Transverse colon (tissue), 4 donors: Measurements from ENCODE around the gene GMNN. TPM values are rescaled to one million over a fixed set of nuclear protein-coding genes. Genes with fewer than 3 reads are reported as not detected.
A peak's percentile ranks its signal among the peaks of the same experiment; 100 is the strongest.

Experiments used
- DNase-seq: peaks from one replicate; pipeline ENCODE4 v3.0.0-alpha.2; 2019
- H3K27ac ChIP-seq, 4 donors: fragments of 200-600 bp; sonication (generic); 2 replicates each; pipeline ENCODE4 v1.5.1; 2016 to 2018; ENCODE audit warnings: inconsistent platforms in 4 of 4
- H3K27me3 ChIP-seq: fragments of 200-600 bp; sonication (generic); 2 replicates; pipeline ENCODE4 v1.5.1; 2017; ENCODE audit warnings: inconsistent platforms
- H3K36me3 ChIP-seq, 4 donors: fragments of 200-600 bp; sonication (generic); 2 replicates each; pipeline ENCODE4 v1.5.1; 2017 to 2019; ENCODE audit warnings: inconsistent platforms in 4 of 4
- H3K4me1 ChIP-seq, 4 donors: fragments of 200-600 bp; sonication (generic); 2 replicates each; pipeline ENCODE4 v1.5.1; 2017 to 2020; ENCODE audit warnings: inconsistent platforms in 4 of 4
- H3K4me3 ChIP-seq, 4 donors: fragments of 200-600 bp; sonication (generic); 1 replicate in 1 of 4; 2 replicates in 3 of 4; pipeline versions ENCODE4 v1.5.1 to v1.6.1; 2017 to 2019; ENCODE audit warnings: inconsistent platforms in 4 of 4
- H3K9me3 ChIP-seq, 2 donors: fragments of 200-600 bp; sonication (generic); 2 replicates each; pipeline ENCODE4 v1.5.1; 2017 to 2019; ENCODE audit warnings: inconsistent platforms in 2 of 2
- CTCF ChIP-seq, 5 experiments: fragments of 200-600 bp in 3 of 5; fragments of 450-650 bp in 2 of 5; sonication (generic) in 3 of 5; IDR thresholded peaks; 1 replicate in 2 of 5; 2 replicates in 3 of 5; pipeline ENCODE4 v1.5.1; 2016 to 2017; ENCODE audit warnings: antibody characterized with exemption in 5 of 5, inconsistent platforms in 3 of 5, mild to moderate bottlenecking in 2 of 5, moderate library complexity in 1 of 5
- EP300 ChIP-seq: sonication (generic); formaldehyde crosslinking; IDR thresholded peaks from one replicate; pipeline ENCODE4 v1.6.1; 2017; ENCODE audit warnings: antibody characterized with exemption, low read depth
- POLR2A ChIP-seq: fragments of 450-650 bp; IDR thresholded peaks from one replicate; pipeline ENCODE4 v1.6.1; 2016; ENCODE audit warnings: antibody characterized with exemption, mild to moderate bottlenecking, moderate library complexity
- POLR2AphosphoS5 ChIP-seq, 3 donors: sonication (generic); formaldehyde crosslinking; IDR thresholded peaks; one replicate each; pipeline ENCODE4 v1.6.1; 2016; ENCODE audit warnings: antibody characterized with exemption in 3 of 3
- WGBS, 2 donors: methylation state at CpG; one replicate each; pipeline ENCODE4 v1.1.5; 2018; ENCODE audit warnings: low coverage in 1 of 2; 5-methylcytosine and 5-hydroxymethylcytosine counted together
- in situ Hi-C, 4 donors: fragments of 200-750 bp; cut with MboI; loops; one replicate each; pipeline versions ENCODE4 v1.15.0 to v1.15.1; 2017; ENCODE audit warnings: low sequenced_read_pairs in 3 of 4, low pct_ligation_motif_present in 1 of 4, low pct_unique_long_range_greater_than_20kb in 1 of 4
- intact Hi-C: fragments of 100-400 bp; cut with DNase I; formaldehyde crosslinking; loops from one replicate; pipeline ENCODE4 v1.15.1; 2023; ENCODE audit warnings: low total_unique reads
- total RNA-seq, 4 donors: library from RNA; depleted of rRNA; stranded (reverse); fragments of >200 nt; gene quantifications; one replicate each; pipeline ENCODE4 v1.1.0, GENCODE V29; 2016

GMNN gene
- total RNA-seq, 4 donors from 2014 or later = 8.2 to 45.7 (median 23.2) TPM

- TF ChIP-seq EP300 (no peak), POLR2A (no peak), CTCF (IDR thresholded peaks at IDR 0.05) (no peak), POLR2AphosphoS5 (IDR thresholded peaks at IDR 0.05) (no peak)
- no peaks in the 10 kb centered on the region for H3K36me3 ChIP-seq
- no peaks in the 10 kb centered on the region for H3K9me3 ChIP-seq
- intact Hi-C loops = loop anchor here (10.0 kb wide), 1 partner anchor 184 kb away; no protein-coding TSS in a partner anchor
- H3K4me3 ChIP-seq = no peak overlapping the region
- WGBS, 2 donors = 93 to 96% methylated on average over 3 to 5 of the region's 5 CpGs
- H3K4me1 ChIP-seq = peaks cover 0 to 8% (median 0%) of the 10 kb centered on the region in 4 donors
- in situ Hi-C loops = loop anchor here in 3 of 4 donors (5.0 to 25.0 kb wide), 3 partner anchors 181 to 186 kb away; no protein-coding TSS in a partner anchor
- H3K27ac ChIP-seq = no peak overlapping the region
- no peak for DNase-seq
- H3K27me3 ChIP-seq = no peaks in the 10 kb centered on the region
These were observed 6.4 kb upstream of the GMNN start for GRCh38 chr6:24768361-24768760.

GRCh38 chr6:24775520-24776058, 852 bp downstream of the GMNN start:
- Histone ChIP-seq H3K9me3 (no peaks in the 10 kb centered on the region), H3K4me1 (peaks cover 3 to 32% (median 11%) of the 10 kb centered on the region in 4 donors), H3K4me3 (peak overlapping the region; percentile 68 to 91 (median 80)), H3K27me3 (no peaks in the 10 kb centered on the region), H3K36me3 (peaks cover 0 to under 1% (median 0%) of the 10 kb centered on the region in 4 donors), H3K27ac (peak overlapping the region; percentile 92 to 99 (median 98))
- 2 to 6% methylated on average over 18 to 20 of the region's 20 CpGs for WGBS, 2 donors
- intact Hi-C loops = no loop called here
- DNase-seq = no peak
- TF ChIP-seq EP300 = no peak
- TF ChIP-seq POLR2AphosphoS5 (IDR thresholded peaks at IDR 0.05) = no peak
- TF ChIP-seq CTCF (IDR thresholded peaks at IDR 0.05) = no peak
- no peak for TF ChIP-seq POLR2A
- in situ Hi-C loops = loop anchor here in 1 of 4 donors (10.0 kb wide), 1 partner anchor 71 kb away; no protein-coding TSS in a partner anchor

- in situ Hi-C loops (loop anchor here in 1 of 4 donors (10.0 kb wide), 1 partner anchor 72 kb away; no protein-coding TSS in a partner anchor), intact Hi-C loops (no loop called here)
- H3K27me3 ChIP-seq = no peaks in the 10 kb centered on the region
- no peaks in the 10 kb centered on the region for H3K9me3 ChIP-seq
- peak overlapping the region in 3 of 4 donors; percentile 92 to 99 (median 99) for H3K27ac ChIP-seq
- WGBS, 2 donors = 33 to 40% methylated on average over 1 of the region's 1 CpG
- H3K36me3 ChIP-seq = peaks cover 0 to 14% (median 3%) of the 10 kb centered on the region in 4 donors
- TF ChIP-seq POLR2A (no peak), EP300 (no peak), CTCF (IDR thresholded peaks at IDR 0.05) (no peak), POLR2AphosphoS5 (IDR thresholded peaks at IDR 0.05) (no peak)
- H3K4me1 ChIP-seq = peaks cover 3 to 32% (median 13%) of the 10 kb centered on the region in 4 donors
- no peak for DNase-seq
- peak overlapping the region in 3 of 4 donors; percentile 17 to 81 (median 78) for H3K4me3 ChIP-seq
These were observed 2.5 kb downstream of the GMNN start for GRCh38 chr6:24777227-24777626.

GRCh38 chr6:24778121-24778520, 3.4 kb downstream of the GMNN start:
- in situ Hi-C loops = loop anchor here in 1 of 4 donors (10.0 kb wide), 1 partner anchor 73 kb away; no protein-coding TSS in a partner anchor
- intact Hi-C loops = no loop called here
- TF ChIP-seq EP300 (no peak), CTCF (IDR thresholded peaks at IDR 0.05) (no peak), POLR2A (no peak), POLR2AphosphoS5 (IDR thresholded peaks at IDR 0.05) (no peak)
- no peak for DNase-seq
- H3K4me3 ChIP-seq = peak overlapping the region in 3 of 4 donors; percentile 17 to 81 (median 78)
- WGBS, 2 donors = 57 to 62% methylated on average over 1 of the region's 1 CpG
- H3K36me3 ChIP-seq = peaks cover 0 to 22% (median 3%) of the 10 kb centered on the region in 4 donors
- H3K27ac ChIP-seq = peak overlapping the region; percentile 13 to 99 (median 96)
- peaks cover 3 to 32% (median 13%) of the 10 kb centered on the region in 4 donors for H3K4me1 ChIP-seq
- no peaks in the 10 kb centered on the region for H3K9me3 ChIP-seq
- H3K27me3 ChIP-seq = no peaks in the 10 kb centered on the region
